K562 (cell line): Measurements from ENCODE around the gene SLC17A8.

Experiments
- CHD4 ChIP-seq: fragments of 200-600 bp; sonication (generic); IDR thresholded peaks from 3 replicates; pipeline ENCODE4 v1.6.1; 2012; ENCODE audit warnings: low read depth, mild to moderate bottlenecking, mixed read lengths, low read length, inconsistent platforms; ENCODE audit not compliant: insufficient read depth, insufficient replicate concordance, poor library complexity, severe bottlenecking
- CTBP1 ChIP-seq: fragments of 450-650 bp; IDR thresholded peaks from 2 replicates; pipeline ENCODE4 v1.6.1; 2016; ENCODE audit warnings: borderline replicate concordance
- FOXP1 ChIP-seq: sonication (generic); formaldehyde crosslinking; IDR thresholded peaks from 2 replicates; pipeline ENCODE4 v1.8.0; 2022; ENCODE audit warnings: mild to moderate bottlenecking, missing genetic modification reagents
- MTA3 ChIP-seq: fragments of 450-650 bp; formaldehyde crosslinking; IDR thresholded peaks from 2 replicates; pipeline ENCODE4 v1.6.1; 2017; ENCODE audit warnings: mild to moderate bottlenecking, borderline replicate concordance
- NCOR1 ChIP-seq: fragments of 450-650 bp; IDR thresholded peaks from 2 replicates; pipeline ENCODE4 v1.6.1; 2016; ENCODE audit warnings: mild to moderate bottlenecking, moderate library complexity
- NONO ChIP-seq, 2 experiments: fragments of 200-400 bp in 1 of 2; fragments of 450-650 bp in 1 of 2; formaldehyde crosslinking in 1 of 2; IDR thresholded peaks; 2 replicates each; pipeline ENCODE4 v1.6.1; 2017; ENCODE audit warnings: low read depth in 2 of 2, mild to moderate bottlenecking in 2 of 2, moderate library complexity in 2 of 2, low read length in 1 of 2
- RCOR1 ChIP-seq, 2 experiments: IDR thresholded peaks; 2 replicates each; pipeline ENCODE4 v1.6.1; 2012; ENCODE audit warnings: low read depth in 2 of 2, low read length in 2 of 2, borderline replicate concordance in 1 of 2, improper control_type of control experiment in 1 of 2
- TEAD1 ChIP-seq, 2 experiments: fragments of 450-650 bp in 1 of 2; sonication (generic) in 1 of 2; formaldehyde crosslinking; IDR thresholded peaks; 2 replicates each; pipeline versions ENCODE4 v1.4.0 to v1.8.0; 2020 to 2022; ENCODE audit warnings: mild to moderate bottlenecking in 2 of 2, missing genetic modification reagents in 1 of 2
- TRIM24 ChIP-seq, 2 experiments: fragments of 450-650 bp; IDR thresholded peaks; 2 replicates each; pipeline ENCODE4 v1.6.1; 2016
- U2AF2 ChIP-seq: fragments of 200-400 bp; formaldehyde crosslinking; optimal IDR thresholded peaks from 2 replicates; pipeline ENCODE3; 2017; ENCODE audit warnings: low read depth, mild to moderate bottlenecking, low read length
- TF ChIP-seq, protein P1 (sequence below), 3 experiments: IDR thresholded peaks in 2 of 3; conservative IDR thresholded peaks in 1 of 3; 2 replicates each; pipeline ENCODE4 v1.5.1; 2011 to 2012; ENCODE audit warnings: low read length in 3 of 3, mild to moderate bottlenecking in 3 of 3, control low read depth in 2 of 3, improper control_type of control experiment in 1 of 3, inconsistent platforms in 1 of 3, low read depth in 1 of 3, mixed read lengths in 1 of 3, moderate library complexity in 1 of 3; ENCODE audit not compliant: insufficient read depth in 2 of 3
- TF ChIP-seq, protein P2 (sequence below): fragments of 250-450 bp; sonication (Bioruptor Pico); IDR thresholded peaks from 2 replicates; pipeline ENCODE4 v1.5.0; 2021; ENCODE audit warnings: mild to moderate bottlenecking, borderline replicate concordance
- TF ChIP-seq, protein P3 (sequence below), 2 experiments: fragments of 450-650 bp in 1 of 2; sonication (generic) in 1 of 2; formaldehyde crosslinking; conservative IDR thresholded peaks; 2 replicates each; pipeline versions ENCODE4 v1.4.0 to v1.8.1; 2020 to 2022; ENCODE audit warnings: mild to moderate bottlenecking in 1 of 2, missing genetic modification reagents in 1 of 2

DNA sequence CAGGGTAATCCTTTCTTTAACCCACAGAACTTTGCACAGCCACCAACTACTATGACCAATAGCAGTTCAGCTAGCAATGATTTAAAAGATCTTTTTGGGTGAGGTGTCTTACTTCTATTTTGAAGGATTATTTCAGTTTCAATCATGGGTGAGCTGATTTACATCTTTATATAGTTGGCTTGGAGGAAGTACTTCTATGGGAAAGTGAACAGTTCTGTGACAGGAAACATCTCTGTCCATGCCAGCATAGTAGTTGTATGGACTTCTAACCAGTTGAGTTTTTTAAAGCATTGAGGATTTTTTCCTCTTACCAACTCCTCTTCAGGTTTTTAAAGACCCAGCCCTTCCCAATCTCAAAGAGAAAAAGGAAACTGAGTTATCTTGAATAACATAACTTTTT, 17.8 kb upstream of the SLC17A8 start:
- TF ChIP-seq NCOR1 = no peak
- TF ChIP-seq FOXP1 (CRISPR knock-in tag) = no peak
- TF ChIP-seq, protein P1, sequence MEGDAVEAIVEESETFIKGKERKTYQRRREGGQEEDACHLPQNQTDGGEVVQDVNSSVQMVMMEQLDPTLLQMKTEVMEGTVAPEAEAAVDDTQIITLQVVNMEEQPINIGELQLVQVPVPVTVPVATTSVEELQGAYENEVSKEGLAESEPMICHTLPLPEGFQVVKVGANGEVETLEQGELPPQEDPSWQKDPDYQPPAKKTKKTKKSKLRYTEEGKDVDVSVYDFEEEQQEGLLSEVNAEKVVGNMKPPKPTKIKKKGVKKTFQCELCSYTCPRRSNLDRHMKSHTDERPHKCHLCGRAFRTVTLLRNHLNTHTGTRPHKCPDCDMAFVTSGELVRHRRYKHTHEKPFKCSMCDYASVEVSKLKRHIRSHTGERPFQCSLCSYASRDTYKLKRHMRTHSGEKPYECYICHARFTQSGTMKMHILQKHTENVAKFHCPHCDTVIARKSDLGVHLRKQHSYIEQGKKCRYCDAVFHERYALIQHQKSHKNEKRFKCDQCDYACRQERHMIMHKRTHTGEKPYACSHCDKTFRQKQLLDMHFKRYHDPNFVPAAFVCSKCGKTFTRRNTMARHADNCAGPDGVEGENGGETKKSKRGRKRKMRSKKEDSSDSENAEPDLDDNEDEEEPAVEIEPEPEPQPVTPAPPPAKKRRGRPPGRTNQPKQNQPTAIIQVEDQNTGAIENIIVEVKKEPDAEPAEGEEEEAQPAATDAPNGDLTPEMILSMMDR (IDR thresholded peaks at IDR 0.05 in 2 of 3, conservative IDR thresholded peaks at IDR 0.05 in 1 of 3; ENCODE audit: insufficient read depth in 2 of 3, low read depth in 1 of 3, low read length in 3 of 3) = no peak
- TF ChIP-seq, protein P2, sequence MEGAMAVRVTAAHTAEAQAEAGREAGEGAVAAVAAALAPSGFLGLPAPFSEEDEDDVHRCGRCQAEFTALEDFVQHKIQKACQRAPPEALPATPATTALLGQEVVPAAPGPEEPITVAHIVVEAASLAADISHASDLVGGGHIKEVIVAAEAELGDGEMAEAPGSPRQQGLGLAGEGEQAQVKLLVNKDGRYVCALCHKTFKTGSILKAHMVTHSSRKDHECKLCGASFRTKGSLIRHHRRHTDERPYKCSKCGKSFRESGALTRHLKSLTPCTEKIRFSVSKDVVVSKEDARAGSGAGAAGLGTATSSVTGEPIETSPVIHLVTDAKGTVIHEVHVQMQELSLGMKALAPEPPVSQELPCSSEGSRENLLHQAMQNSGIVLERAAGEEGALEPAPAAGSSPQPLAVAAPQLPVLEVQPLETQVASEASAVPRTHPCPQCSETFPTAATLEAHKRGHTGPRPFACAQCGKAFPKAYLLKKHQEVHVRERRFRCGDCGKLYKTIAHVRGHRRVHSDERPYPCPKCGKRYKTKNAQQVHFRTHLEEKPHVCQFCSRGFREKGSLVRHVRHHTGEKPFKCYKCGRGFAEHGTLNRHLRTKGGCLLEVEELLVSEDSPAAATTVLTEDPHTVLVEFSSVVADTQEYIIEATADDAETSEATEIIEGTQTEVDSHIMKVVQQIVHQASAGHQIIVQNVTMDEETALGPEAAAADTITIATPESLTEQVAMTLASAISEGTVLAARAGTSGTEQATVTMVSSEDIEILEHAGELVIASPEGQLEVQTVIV (CRISPR knock-in tag) = no peak
- no peak for TF ChIP-seq U2AF2
- no peak for TF ChIP-seq TEAD1 (CRISPR knock-in tag; IDR thresholded peaks at IDR 0.05)
- no peak for TF ChIP-seq CTBP1
- TF ChIP-seq, protein P3, sequence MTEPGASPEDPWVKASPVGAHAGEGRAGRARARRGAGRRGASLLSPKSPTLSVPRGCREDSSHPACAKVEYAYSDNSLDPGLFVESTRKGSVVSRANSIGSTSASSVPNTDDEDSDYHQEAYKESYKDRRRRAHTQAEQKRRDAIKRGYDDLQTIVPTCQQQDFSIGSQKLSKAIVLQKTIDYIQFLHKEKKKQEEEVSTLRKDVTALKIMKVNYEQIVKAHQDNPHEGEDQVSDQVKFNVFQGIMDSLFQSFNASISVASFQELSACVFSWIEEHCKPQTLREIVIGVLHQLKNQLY (CRISPR knock-in tag; conservative IDR thresholded peaks at IDR 0.05) = no peak
- no peak for TF ChIP-seq MTA3
- no peak for TF ChIP-seq CHD4
- no peak for TF ChIP-seq RCOR1 (IDR thresholded peaks at IDR 0.05; ENCODE audit: borderline replicate concordance in 1 of 2, low read depth in 2 of 2, low read length in 2 of 2)
- TF ChIP-seq TRIM24 (IDR thresholded peaks at IDR 0.05) = no peak
- no peak for TF ChIP-seq NONO (IDR thresholded peaks at IDR 0.05; ENCODE audit: low read depth in 2 of 2, low read length in 1 of 2)
